ENCODE data around the gene MRE11. TPM values are rescaled to one million over a fixed set of nuclear protein-coding genes. Genes with fewer than 3 reads are reported as not detected.

MRE11 gene
- total and polyA plus RNA-seq, 9 of the 15 experiments (the other 6 are each of a cell fraction or from before 2014, with no cell fraction given), result 18.3 to 45.2 (median 29.1) TPM

MicroRNAs within 50 kb of the gene (microRNA counts, 767-probe panel; counts per million panel counts)
- microRNA hsa-miR-548l, result 870 counts per million, percentile 17 among the panel's probes with 10 or more counts

Small RNA genes lying within 50 kb of the gene (microRNA-seq; reads per million reads assigned to microRNA genes)
- 8.3 reads per million, percentile 54 among the genes with 10 or more reads in this experiment for gene MIR548L (ENCODE audit: borderline microRNAs expressed)

Small RNA genes lying within 50 kb of the gene (small RNA-seq; reads per million reads assigned to genes)
- 1.6 reads per million, percentile 76 among the genes with 10 or more reads in this experiment for gene MIR548L

Other genes starting within 250 kb of the MRE11 start
- not detected in 2 replicates for gene IZUMO1R, start 189.3 kb downstream of the MRE11 start, total RNA-seq (2014; rRNA removed)
- gene IZUMO1R, start 189.3 kb downstream of the MRE11 start, total RNA-seq (2014; rRNA removed; fragmentation: Illumina TruSeq; extraction: Trizol), result not detected in 2 replicates
- not detected in 2 replicates for gene IZUMO1R, start 189.3 kb downstream of the MRE11 start, total RNA-seq (2015; rRNA removed; fragmentation: Illumina TruSeq; extraction: Trizol)
- not detected in 2 replicates for gene IZUMO1R, start 189.3 kb downstream of the MRE11 start, total RNA-seq (2021)
- not detected in 2 replicates for gene IZUMO1R, start 189.3 kb downstream of the MRE11 start, polyA plus RNA-seq (2011; rRNA removed)
- not detected in 2 replicates for gene IZUMO1R, start 189.3 kb downstream of the MRE11 start, polyA plus RNA-seq (2014; fragmentation: Illumina TruSeq; extraction: Trizol)
- not detected for gene IZUMO1R, start 189.3 kb downstream of the MRE11 start, polyA plus RNA-seq (2014; fragmentation: Nextera tagmentation; extraction: Ambion mirVana)
- not detected in 2 replicates for gene IZUMO1R, start 189.3 kb downstream of the MRE11 start, polyA plus RNA-seq (2014; rRNA removed)
- gene GPR83, start 92.4 kb downstream of the MRE11 start, total RNA-seq (2014; rRNA removed), result 0.12 TPM in 1 of 2 replicates, not detected in the other
- gene GPR83, start 92.4 kb downstream of the MRE11 start, total RNA-seq (2014; rRNA removed; fragmentation: Illumina TruSeq; extraction: Trizol), result 0.07 and 0.10 TPM in 2 replicates
- gene GPR83, start 92.4 kb downstream of the MRE11 start, total RNA-seq (2015; rRNA removed; fragmentation: Illumina TruSeq; extraction: Trizol), result 0.04 and 0.19 TPM in 2 replicates
- gene GPR83, start 92.4 kb downstream of the MRE11 start, total RNA-seq (2021), result 0.07 and 0.13 TPM in 2 replicates
- 0.07 and 0.10 TPM in 2 replicates for gene GPR83, start 92.4 kb downstream of the MRE11 start, polyA plus RNA-seq (2011; rRNA removed)
- 0.07 and 0.10 TPM in 2 replicates for gene GPR83, start 92.4 kb downstream of the MRE11 start, polyA plus RNA-seq (2014; fragmentation: Illumina TruSeq; extraction: Trizol)
- under 1 TPM in 1 of 2 experiments, not detected in 1; 0.03 TPM for gene GPR83, start 92.4 kb downstream of the MRE11 start, polyA plus RNA-seq (2014; fragmentation: Nextera tagmentation; extraction: Ambion mirVana)
- 0.08 TPM in 1 of 2 replicates, not detected in the other for gene GPR83, start 92.4 kb downstream of the MRE11 start, polyA plus RNA-seq (2014; rRNA removed)
- 13.4 and 17.1 TPM in 2 replicates for gene ANKRD49, start 140 bp upstream of the MRE11 start, total RNA-seq (2014; rRNA removed)
- 30.6 and 39.4 TPM in 2 replicates for gene ANKRD49, start 140 bp upstream of the MRE11 start, total RNA-seq (2014; rRNA removed; fragmentation: Illumina TruSeq; extraction: Trizol)
- gene ANKRD49, start 140 bp upstream of the MRE11 start, total RNA-seq (2015; rRNA removed; fragmentation: Illumina TruSeq; extraction: Trizol), result 32.0 and 32.2 TPM in 2 replicates
- gene ANKRD49, start 140 bp upstream of the MRE11 start, total RNA-seq (2021), result 16.7 and 17.0 TPM in 2 replicates
- 37.4 and 38.7 TPM in 2 replicates for gene ANKRD49, start 140 bp upstream of the MRE11 start, polyA plus RNA-seq (2011; rRNA removed)
- gene ANKRD49, start 140 bp upstream of the MRE11 start, polyA plus RNA-seq (2014; fragmentation: Illumina TruSeq; extraction: Trizol), result 29.3 and 36.4 TPM in 2 replicates
- 10 to 100 TPM; 28.8 to 43.5 TPM for gene ANKRD49, start 140 bp upstream of the MRE11 start, polyA plus RNA-seq (2014; fragmentation: Nextera tagmentation; extraction: Ambion mirVana)
- gene ANKRD49, start 140 bp upstream of the MRE11 start, polyA plus RNA-seq (2014; rRNA removed), result 26.2 and 31.2 TPM in 2 replicates
- not detected in 2 replicates for gene C11orf97, start 18.6 kb upstream of the MRE11 start, total RNA-seq (2014; rRNA removed)
- not detected in 2 replicates for gene C11orf97, start 18.6 kb upstream of the MRE11 start, total RNA-seq (2014; rRNA removed; fragmentation: Illumina TruSeq; extraction: Trizol)
- not detected in 2 replicates for gene C11orf97, start 18.6 kb upstream of the MRE11 start, total RNA-seq (2015; rRNA removed; fragmentation: Illumina TruSeq; extraction: Trizol)
- not detected in 2 replicates for gene C11orf97, start 18.6 kb upstream of the MRE11 start, total RNA-seq (2021)
- gene C11orf97, start 18.6 kb upstream of the MRE11 start, polyA plus RNA-seq (2011; rRNA removed), result not detected in 2 replicates
- gene C11orf97, start 18.6 kb upstream of the MRE11 start, polyA plus RNA-seq (2014; fragmentation: Illumina TruSeq; extraction: Trizol), result not detected in 2 replicates
- not detected for gene C11orf97, start 18.6 kb upstream of the MRE11 start, polyA plus RNA-seq (2014; fragmentation: Nextera tagmentation; extraction: Ambion mirVana)
- gene C11orf97, start 18.6 kb upstream of the MRE11 start, polyA plus RNA-seq (2014; rRNA removed), result not detected in 2 replicates
- 6.4 and 6.9 TPM in 2 replicates for gene FUT4, start 50.1 kb upstream of the MRE11 start, total RNA-seq (2014; rRNA removed)
- gene FUT4, start 50.1 kb upstream of the MRE11 start, total RNA-seq (2014; rRNA removed; fragmentation: Illumina TruSeq; extraction: Trizol), result 4.9 and 5.2 TPM in 2 replicates
- gene FUT4, start 50.1 kb upstream of the MRE11 start, total RNA-seq (2015; rRNA removed; fragmentation: Illumina TruSeq; extraction: Trizol), result 5.9 and 6.0 TPM in 2 replicates
- gene FUT4, start 50.1 kb upstream of the MRE11 start, total RNA-seq (2021), result 8.7 and 8.9 TPM in 2 replicates
- gene FUT4, start 50.1 kb upstream of the MRE11 start, polyA plus RNA-seq (2011; rRNA removed), result 3.7 and 4.7 TPM in 2 replicates
- 5.0 and 5.5 TPM in 2 replicates for gene FUT4, start 50.1 kb upstream of the MRE11 start, polyA plus RNA-seq (2014; fragmentation: Illumina TruSeq; extraction: Trizol)
- gene FUT4, start 50.1 kb upstream of the MRE11 start, polyA plus RNA-seq (2014; fragmentation: Nextera tagmentation; extraction: Ambion mirVana), result 1 to 10 TPM; 1.1 to 1.4 TPM
- gene FUT4, start 50.1 kb upstream of the MRE11 start, polyA plus RNA-seq (2014; rRNA removed), result 5.4 and 5.7 TPM in 2 replicates
- gene PIWIL4, start 73.5 kb upstream of the MRE11 start, total RNA-seq (2014; rRNA removed), result 9.5 and 10.9 TPM in 2 replicates
- 14.9 and 16.0 TPM in 2 replicates for gene PIWIL4, start 73.5 kb upstream of the MRE11 start, total RNA-seq (2014; rRNA removed; fragmentation: Illumina TruSeq; extraction: Trizol)
- gene PIWIL4, start 73.5 kb upstream of the MRE11 start, total RNA-seq (2015; rRNA removed; fragmentation: Illumina TruSeq; extraction: Trizol), result 12.9 and 13.6 TPM in 2 replicates
- 10.2 and 10.5 TPM in 2 replicates for gene PIWIL4, start 73.5 kb upstream of the MRE11 start, total RNA-seq (2021)
- 1.5 and 6.3 TPM in 2 replicates for gene PIWIL4, start 73.5 kb upstream of the MRE11 start, polyA plus RNA-seq (2011; rRNA removed)
- 15.5 and 17.0 TPM in 2 replicates for gene PIWIL4, start 73.5 kb upstream of the MRE11 start, polyA plus RNA-seq (2014; fragmentation: Illumina TruSeq; extraction: Trizol)
- 10 to 100 TPM in 1 of 2 experiments, 1 to 10 TPM in 1; 8.4 to 10.8 TPM for gene PIWIL4, start 73.5 kb upstream of the MRE11 start, polyA plus RNA-seq (2014; fragmentation: Nextera tagmentation; extraction: Ambion mirVana)
- 13.5 and 16.5 TPM in 2 replicates for gene PIWIL4, start 73.5 kb upstream of the MRE11 start, polyA plus RNA-seq (2014; rRNA removed)

Data from K562 (cell line).